B cell (primary cell): ENCODE results near the gene NTRK3.

Experiments used
- EZH2 ChIP-seq: IDR thresholded peaks from 2 replicates; pipeline ENCODE4 v1.6.1; 2012; ENCODE audit warnings: borderline replicate concordance, low read depth, mild to moderate bottlenecking, moderate library complexity, low read length; ENCODE audit not compliant: insufficient read depth, poor library complexity, severe bottlenecking
- TF ChIP-seq, protein P1 (sequence below): fragments of 200-600 bp; IDR thresholded peaks from one replicate; pipeline ENCODE4 v1.8.0; 2022; ENCODE audit warnings: antibody characterized with exemption, mild to moderate bottlenecking

- TF ChIP-seq EZH2: no peak
- TF ChIP-seq, protein P1, sequence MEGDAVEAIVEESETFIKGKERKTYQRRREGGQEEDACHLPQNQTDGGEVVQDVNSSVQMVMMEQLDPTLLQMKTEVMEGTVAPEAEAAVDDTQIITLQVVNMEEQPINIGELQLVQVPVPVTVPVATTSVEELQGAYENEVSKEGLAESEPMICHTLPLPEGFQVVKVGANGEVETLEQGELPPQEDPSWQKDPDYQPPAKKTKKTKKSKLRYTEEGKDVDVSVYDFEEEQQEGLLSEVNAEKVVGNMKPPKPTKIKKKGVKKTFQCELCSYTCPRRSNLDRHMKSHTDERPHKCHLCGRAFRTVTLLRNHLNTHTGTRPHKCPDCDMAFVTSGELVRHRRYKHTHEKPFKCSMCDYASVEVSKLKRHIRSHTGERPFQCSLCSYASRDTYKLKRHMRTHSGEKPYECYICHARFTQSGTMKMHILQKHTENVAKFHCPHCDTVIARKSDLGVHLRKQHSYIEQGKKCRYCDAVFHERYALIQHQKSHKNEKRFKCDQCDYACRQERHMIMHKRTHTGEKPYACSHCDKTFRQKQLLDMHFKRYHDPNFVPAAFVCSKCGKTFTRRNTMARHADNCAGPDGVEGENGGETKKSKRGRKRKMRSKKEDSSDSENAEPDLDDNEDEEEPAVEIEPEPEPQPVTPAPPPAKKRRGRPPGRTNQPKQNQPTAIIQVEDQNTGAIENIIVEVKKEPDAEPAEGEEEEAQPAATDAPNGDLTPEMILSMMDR: no peak
These were observed 214.5 kb downstream of the NTRK3 start for GRCh38 chr15:88042047-88042446.
